SK-N-MC (cell line): ENCODE data around the gene CACNA1C.

Experiments used
- EZH2 ChIP-seq: fragments of 200-600 bp; sonication (generic); IDR thresholded peaks from one replicate; pipeline ENCODE4 v1.6.1; 2017; ENCODE audit warnings: antibody characterized with exemption
- POLR2AphosphoS5 ChIP-seq: IDR thresholded peaks from 2 replicates; pipeline ENCODE4 v1.6.1; 2012; ENCODE audit warnings: mild to moderate bottlenecking, low read depth, low read length, borderline replicate concordance

DNA sequence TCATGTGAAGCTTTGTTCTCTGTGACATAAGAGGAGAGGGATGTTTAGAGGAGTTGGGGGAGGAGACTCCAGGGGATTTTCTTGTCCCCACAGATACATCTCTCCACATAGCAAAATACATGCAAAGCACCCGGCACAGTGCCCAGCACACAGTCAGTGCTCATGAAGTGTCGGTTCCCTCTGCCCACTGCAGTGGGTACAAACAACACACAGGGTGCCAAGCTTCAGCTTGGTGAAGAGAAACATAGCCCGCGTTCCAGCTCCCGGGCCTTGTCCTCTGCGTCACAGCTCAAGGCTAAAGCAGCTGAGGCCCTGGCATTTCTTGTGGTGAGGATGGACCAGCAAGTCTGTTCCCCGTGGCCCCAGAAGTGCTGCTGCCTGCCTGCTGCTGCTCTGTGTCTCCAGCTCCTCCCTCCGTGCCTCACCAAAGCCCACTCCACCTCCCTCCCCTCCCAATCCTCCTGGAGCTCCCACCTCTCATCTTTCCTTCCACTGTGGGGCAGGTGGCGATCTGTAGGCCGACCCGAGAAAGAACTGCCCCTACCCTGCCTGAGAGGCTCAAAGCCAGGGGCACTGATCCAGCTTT lies 685.0 kb downstream of the CACNA1C start:
- TF ChIP-seq POLR2AphosphoS5 (no peak), EZH2 (no peak)
